Activated naive CD8-positive, alpha-beta T cell treated with anti-CD3 and anti-CD28 coated beads, Interleukin-2, amount 50 U/mL, for 16 hours (primary cell): ENCODE results near the gene ABCC3.

ENCODE experiments used
- DNase-seq: peaks from one replicate; pipeline ENCODE4 v3.0.0-alpha.2; 2020; ENCODE audit warnings: low read depth, low spot score

Gene ABCC3

GRCh38 chr17:50683434-50684287 lies 49.0 kb downstream of the ABCC3 start:
- DNase-seq, result no peak

GRCh38 chr17:50684288-50684611 lies 49.6 kb downstream of the ABCC3 start:
- DNase-seq, result no peak

- DNase-seq, result no peak
These were observed 50.1 kb downstream of the ABCC3 start for GRCh38 chr17:50684612-50685333.

DNA sequence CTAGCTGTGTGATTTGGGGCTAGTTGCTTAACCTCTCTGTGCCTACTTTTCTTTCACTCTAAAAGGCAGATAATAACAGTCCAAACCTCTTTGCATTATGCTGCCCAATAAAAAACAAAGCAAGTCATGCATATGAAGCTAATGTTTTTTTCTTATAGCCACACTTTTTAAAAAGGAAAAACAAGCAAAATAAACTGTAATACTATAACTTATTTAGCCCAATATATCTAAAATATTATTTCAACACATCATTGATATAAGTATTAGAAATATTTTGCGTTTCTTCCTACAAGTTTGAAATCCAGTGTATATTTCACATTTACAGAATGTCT lies 50.6 kb downstream of the ABCC3 start:
- no peak for DNase-seq

- DNase-seq, result no peak
These were observed 51.2 kb downstream of the ABCC3 start for GRCh38 chr17:50685691-50686493.

- DNase-seq, result no peak
These were observed 52.0 kb downstream of the ABCC3 start for GRCh38 chr17:50686494-50687199.

DNA sequence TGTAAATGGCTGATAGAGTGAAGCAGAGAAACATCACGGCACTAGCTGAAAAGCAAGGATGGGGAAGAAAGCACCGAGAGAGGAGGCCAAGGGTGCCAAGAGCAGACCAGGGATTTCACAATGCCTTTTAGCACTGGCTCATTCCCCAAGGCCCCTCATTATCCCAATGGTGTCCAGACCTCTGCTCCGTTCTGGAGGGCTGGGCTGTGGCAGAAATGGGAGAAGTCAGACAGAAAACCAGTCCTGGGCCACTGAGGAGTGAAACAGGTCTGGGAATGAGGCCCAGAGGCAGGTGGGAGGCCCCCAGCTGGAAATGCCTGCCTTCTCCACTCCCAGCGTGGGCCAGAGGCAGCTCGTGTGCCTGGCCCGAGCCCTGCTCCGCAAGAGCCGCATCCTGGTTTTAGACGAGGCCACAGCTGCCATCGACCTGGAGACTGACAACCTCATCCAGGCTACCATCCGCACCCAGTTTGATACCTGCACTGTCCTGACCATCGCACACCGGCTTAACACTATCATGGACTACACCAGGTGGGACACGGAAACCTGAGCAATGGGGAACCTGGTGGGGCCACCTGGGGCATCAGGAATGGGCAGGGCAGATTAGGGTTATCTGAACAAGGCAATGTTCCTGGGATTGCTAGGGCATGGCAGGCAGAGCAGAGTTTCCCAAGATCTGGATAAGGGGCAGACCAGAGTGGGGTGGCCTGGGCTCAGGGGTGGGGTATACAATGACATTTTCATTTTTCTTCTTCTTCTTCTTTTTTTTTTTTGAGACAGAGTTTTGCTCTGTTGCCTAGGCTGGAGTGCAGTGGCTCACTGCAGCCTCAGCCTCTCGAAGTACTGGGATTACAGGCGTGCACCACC lies 52.8 kb downstream of the ABCC3 start:
- DNase-seq, result no peak

GRCh38 chr17:50688245-50688644 lies 53.6 kb downstream of the ABCC3 start:
- DNase-seq, result no peak

DNA sequence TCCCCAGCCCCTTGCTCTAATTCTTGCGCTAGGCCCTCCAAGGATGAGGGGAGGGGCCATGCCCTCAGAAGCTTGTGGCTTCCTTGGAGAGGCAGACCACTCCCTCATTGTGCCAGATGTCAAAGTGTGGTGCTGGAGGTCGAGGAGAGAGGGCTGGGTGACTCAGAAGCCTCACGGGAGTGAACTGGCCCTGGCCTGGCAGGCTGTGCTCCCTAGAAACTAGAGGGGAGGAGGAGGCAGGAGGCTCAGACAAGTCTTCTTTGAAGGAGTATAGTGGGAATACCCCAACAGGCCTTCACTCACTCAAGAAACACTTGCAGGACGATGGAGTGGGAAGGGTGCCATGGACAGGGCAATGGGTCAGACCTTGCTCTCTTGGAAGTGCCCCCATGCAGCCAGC lies 54.6 kb downstream of the ABCC3 start:
- no peak for DNase-seq

- no peak for DNase-seq
These were observed 55.5 kb downstream of the ABCC3 start for GRCh38 chr17:50689956-50690886.

DNA sequence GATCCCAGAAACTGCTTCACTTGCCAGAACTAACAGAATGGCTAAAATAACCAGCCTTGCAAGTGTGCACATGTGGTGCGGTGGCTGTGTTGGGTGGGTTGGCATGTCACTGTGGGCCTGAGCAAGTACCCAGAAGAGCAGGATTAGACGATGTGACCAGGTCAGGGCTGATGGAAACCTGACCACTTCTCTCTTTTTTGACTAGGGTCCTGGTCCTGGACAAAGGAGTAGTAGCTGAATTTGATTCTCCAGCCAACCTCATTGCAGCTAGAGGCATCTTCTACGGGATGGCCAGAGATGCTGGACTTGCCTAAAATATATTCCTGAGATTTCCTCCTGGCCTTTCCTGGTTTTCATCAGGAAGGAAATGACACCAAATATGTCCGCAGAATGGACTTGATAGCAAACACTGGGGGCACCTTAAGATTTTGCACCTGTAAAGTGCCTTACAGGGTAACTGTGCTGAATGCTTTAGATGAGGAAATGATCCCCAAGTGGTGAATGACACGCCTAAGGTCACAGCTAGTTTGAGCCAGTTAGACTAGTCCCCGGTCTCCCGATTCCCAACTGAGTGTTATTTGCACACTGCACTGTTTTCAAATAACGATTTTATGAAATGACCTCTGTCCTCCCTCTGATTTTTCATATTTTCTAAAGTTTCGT lies 56.3 kb downstream of the ABCC3 start:
- DNase-seq, result no peak

- no peak for DNase-seq
These were observed 57.1 kb downstream of the ABCC3 start for GRCh38 chr17:50691550-50692447.

- no peak for DNase-seq
These were observed 57.9 kb downstream of the ABCC3 start for GRCh38 chr17:50692448-50693035.

DNA sequence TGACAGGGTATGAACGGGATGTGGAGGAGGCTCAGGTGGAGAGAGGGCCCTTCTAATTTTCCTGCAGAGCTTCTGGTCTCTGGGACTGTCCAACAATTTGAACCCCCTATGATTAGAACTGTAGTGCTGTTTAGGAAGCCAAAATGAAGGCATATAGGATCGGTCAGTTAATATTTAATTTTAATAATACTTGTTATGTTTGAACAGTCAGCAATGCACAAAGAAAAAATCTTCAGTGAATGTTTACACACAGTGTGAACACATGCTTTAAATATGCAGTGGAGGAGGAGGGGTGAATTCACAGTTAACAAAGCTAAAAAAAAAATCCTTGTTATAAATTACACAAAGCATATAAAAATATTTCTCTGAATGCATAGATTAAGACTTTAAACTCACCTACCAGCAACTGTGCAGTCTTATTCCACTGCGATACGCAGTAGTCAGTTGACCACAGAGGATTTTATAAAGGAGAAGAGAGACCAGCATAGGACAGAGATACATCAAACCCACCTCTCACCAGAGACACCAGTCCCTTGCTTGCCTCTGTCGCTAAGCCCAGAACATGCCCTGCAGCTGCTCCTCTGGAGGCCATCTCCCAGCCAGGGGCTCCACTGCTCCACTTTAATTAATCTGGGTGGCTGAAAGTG lies 58.5 kb downstream of the ABCC3 start:
- no peak for DNase-seq

GRCh38 chr17:50696365-50696879 lies 61.7 kb downstream of the ABCC3 start:
- DNase-seq, result no peak

DNA sequence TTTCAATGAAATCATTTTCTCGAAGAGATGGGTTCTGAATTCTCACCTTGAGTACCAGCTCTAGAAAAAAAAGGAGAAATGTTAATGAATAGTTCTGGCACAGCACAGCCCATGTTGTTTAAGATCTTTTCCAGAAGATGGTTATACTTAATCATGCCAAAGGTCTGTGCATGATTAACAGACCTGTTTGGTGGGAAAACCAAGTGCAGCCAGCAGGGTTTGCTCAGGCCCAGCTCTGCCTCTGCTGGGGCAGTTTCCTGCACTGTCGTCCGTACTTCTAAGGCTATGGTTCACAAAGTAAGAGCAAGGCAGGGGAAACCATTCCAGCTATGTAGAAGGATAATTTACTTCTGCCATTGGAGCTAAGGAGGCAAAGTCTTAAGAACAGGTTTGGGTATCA lies 62.4 kb downstream of the ABCC3 start:
- no peak for DNase-seq

- no peak for DNase-seq
These were observed 63.1 kb downstream of the ABCC3 start for GRCh38 chr17:50697663-50698272.
